Activated T-helper 1 cell treated with anti-CD3 and anti-CD28 coated beads, Interleukin-12 subunit alpha, Interleukin-12 subunit beta, Interleukin-2, Interleukin-4 antibody, amounts not matched to agents 30 ng/mL and 10 ng/mL and 1 ng/mL, durations not matched to agents 14 hours and 24 hours and 36 hours (primary cell): ENCODE results near the gene PPARD. TPM values are rescaled to one million over a fixed set of nuclear protein-coding genes. Genes with fewer than 3 reads are reported as not detected.
"Not testable (repeated sequence)": the region's sequence is repeated elsewhere in the genome, so short reads cannot be mapped to it uniquely, and the experiment has no call there.

Experiments
- DNase-seq: peaks from one replicate; pipeline ENCODE4 v3.0.0; 2021; ENCODE audit warnings: low spot score
- H3K27ac Mint-ChIP-seq: one replicate; pipeline ENCODE4 v1.8.0; 2021; ENCODE audit warnings: mild to moderate bottlenecking, mixed read lengths
- H3K27me3 Mint-ChIP-seq: one replicate; pipeline ENCODE4 v1.8.0; 2022; ENCODE audit warnings: mild to moderate bottlenecking, moderate library complexity, mixed read lengths; ENCODE audit not compliant: insufficient read depth
- H3K36me3 Mint-ChIP-seq: one replicate; pipeline ENCODE4 v1.8.0; 2021; ENCODE audit warnings: low read depth, mixed read lengths
- H3K4me1 Mint-ChIP-seq: one replicate; pipeline ENCODE4 v1.8.0; 2021; ENCODE audit warnings: low read depth, mixed read lengths
- H3K4me3 Mint-ChIP-seq: one replicate; pipeline ENCODE4 v1.8.0; 2021; ENCODE audit warnings: mild to moderate bottlenecking, moderate library complexity, mixed read lengths
- H3K9me3 Mint-ChIP-seq: one replicate; pipeline ENCODE4 v1.8.0; 2021; ENCODE audit warnings: mixed read lengths
- intact Hi-C: fragments of 100-400 bp; cut with micrococcal nuclease; formaldehyde crosslinking; loops from one replicate; pipeline ENCODE4 v1.15.1; 2024
- total RNA-seq: library from RNA; stranded (reverse); gene quantifications from 2 replicates; pipeline ENCODE4 v1.2.3, GENCODE V29; 2022

Gene PPARD
- total RNA-seq, 1 donor from 2014 or later, result 17.4 TPM

- peaks cover 37% of the 10 kb centered on the region for H3K4me1 Mint-ChIP-seq
- no peaks in the 10 kb centered on the region for H3K27me3 Mint-ChIP-seq
- H3K4me3 Mint-ChIP-seq, result no peak overlapping the region
- peaks cover 73% of the 10 kb centered on the region for H3K36me3 Mint-ChIP-seq
- no peak overlapping the region for H3K27ac Mint-ChIP-seq
- intact Hi-C loops, result no loop called here
- no peak for DNase-seq
- no peaks in the 10 kb centered on the region for H3K9me3 Mint-ChIP-seq
These were observed 23.9 kb upstream of the PPARD start for GRCh38 chr6:35318196-35319171.

GRCh38 chr6:35319346-35320030 is 22.9 kb upstream of the PPARD start:
- H3K36me3 Mint-ChIP-seq, result peaks cover 68% of the 10 kb centered on the region
- no peak for DNase-seq
- peak overlapping the region; percentile 21 for H3K27ac Mint-ChIP-seq
- no peaks in the 10 kb centered on the region for H3K9me3 Mint-ChIP-seq
- no peaks in the 10 kb centered on the region for H3K27me3 Mint-ChIP-seq
- no peak overlapping the region for H3K4me3 Mint-ChIP-seq
- intact Hi-C loops, result no loop called here
- peaks cover 27% of the 10 kb centered on the region for H3K4me1 Mint-ChIP-seq

- intact Hi-C loops, result no loop called here
These were observed 22.3 kb upstream of the PPARD start for GRCh38 chr6:35320031-35320410.

GRCh38 chr6:35321091-35321490 is 21.3 kb upstream of the PPARD start:
- intact Hi-C loops, result no loop called here

More at GRCh38 chr6:35320031-35320410, 22.3 kb upstream of the PPARD start:
- Mint-ChIP-seq H3K36me3 (peaks cover 68% of the 10 kb centered on the region), H3K4me1 (peaks cover 22% of the 10 kb centered on the region), H3K27me3 (no peaks in the 10 kb centered on the region), H3K4me3 (no peak overlapping the region), H3K27ac (no peak overlapping the region), H3K9me3 (no peaks in the 10 kb centered on the region)
- no peak for DNase-seq

GRCh38 chr6:35327349-35328027 is 14.9 kb upstream of the PPARD start:
- H3K4me3 Mint-ChIP-seq, result no peak overlapping the region
- peaks cover 29% of the 10 kb centered on the region for H3K36me3 Mint-ChIP-seq
- peaks cover 16% of the 10 kb centered on the region for H3K4me1 Mint-ChIP-seq
- H3K27ac Mint-ChIP-seq, result peak overlapping the region; percentile 27
- no peaks in the 10 kb centered on the region for H3K9me3 Mint-ChIP-seq
- DNase-seq, result peak; percentile 59
- intact Hi-C loops, result loop anchor here (1.0 kb wide), 2 partner anchors 30 to 122 kb away; partner anchors contain the start of gene DEF6
- no peaks in the 10 kb centered on the region for H3K27me3 Mint-ChIP-seq

More at GRCh38 chr6:35321091-35321490, 21.3 kb upstream of the PPARD start:
- Mint-ChIP-seq H3K27ac (no peak overlapping the region), H3K4me3 (no peak overlapping the region), H3K4me1 (peaks cover 14% of the 10 kb centered on the region), H3K36me3 (peaks cover 65% of the 10 kb centered on the region), H3K27me3 (no peaks in the 10 kb centered on the region), H3K9me3 (no peaks in the 10 kb centered on the region)
- no peak for DNase-seq

- Mint-ChIP-seq H3K36me3 (peaks cover 25% of the 10 kb centered on the region), H3K4me1 (peaks cover 16% of the 10 kb centered on the region), H3K27me3 (no peaks in the 10 kb centered on the region), H3K27ac (peak overlapping the region; percentile 15), H3K9me3 (no peaks in the 10 kb centered on the region), H3K4me3 (no peak overlapping the region)
- intact Hi-C loops, result no loop called here
- DNase-seq, result no peak
These were observed 14.1 kb upstream of the PPARD start for GRCh38 chr6:35328108-35328723.

- H3K9me3 Mint-ChIP-seq, H3K27me3 Mint-ChIP-seq, H3K27ac Mint-ChIP-seq, DNase-seq, intact Hi-C loops, H3K4me3 Mint-ChIP-seq: not testable (repeated sequence)
- Mint-ChIP-seq H3K36me3 (peaks cover 26% of the 10 kb centered on the region), H3K4me1 (peaks cover 16% of the 10 kb centered on the region)
These were observed 13.4 kb upstream of the PPARD start for GRCh38 chr6:35328965-35329364.

- intact Hi-C loops, result no loop called here
- no peak overlapping the region for H3K4me3 Mint-ChIP-seq
- peaks cover 21% of the 10 kb centered on the region for H3K4me1 Mint-ChIP-seq
- peaks cover 12% of the 10 kb centered on the region for H3K9me3 Mint-ChIP-seq
- H3K27me3 Mint-ChIP-seq, result peaks cover 3% of the 10 kb centered on the region
- H3K27ac Mint-ChIP-seq, result no peak overlapping the region
- H3K36me3 Mint-ChIP-seq, result peaks cover 20% of the 10 kb centered on the region
- no peak for DNase-seq
These were observed 11.7 kb upstream of the PPARD start for GRCh38 chr6:35330541-35331119.

GRCh38 chr6:35332074-35332887 is 10.1 kb upstream of the PPARD start:
- H3K27me3 Mint-ChIP-seq, intact Hi-C loops, H3K4me3 Mint-ChIP-seq, H3K27ac Mint-ChIP-seq: not testable (repeated sequence)
- peaks cover 21% of the 10 kb centered on the region for H3K36me3 Mint-ChIP-seq
- peak; percentile 24 for DNase-seq
- H3K9me3 Mint-ChIP-seq, result peaks cover 14% of the 10 kb centered on the region
- H3K4me1 Mint-ChIP-seq, result peaks cover 19% of the 10 kb centered on the region

GRCh38 chr6:35341557-35341956 is 801 bp upstream of the PPARD start:
- H3K4me3 Mint-ChIP-seq, result no peak overlapping the region
- DNase-seq, result no peak
- H3K36me3 Mint-ChIP-seq, result peaks cover 26% of the 10 kb centered on the region
- intact Hi-C loops, result loop anchor here (5.0 kb wide), 1 partner anchor 211 kb away; no protein-coding TSS in a partner anchor
- H3K9me3 Mint-ChIP-seq, result no peaks in the 10 kb centered on the region
- H3K27me3 Mint-ChIP-seq, result peaks cover 2% of the 10 kb centered on the region
- H3K4me1 Mint-ChIP-seq, result peaks cover 38% of the 10 kb centered on the region
- no peak overlapping the region for H3K27ac Mint-ChIP-seq

GRCh38 chr6:35343092-35343834 is 905 bp downstream of the PPARD start:
- intact Hi-C loops, result loop anchor here (5.0 kb wide), 1 partner anchor 209 kb away; no protein-coding TSS in a partner anchor
- peak overlapping the region; percentile 93 for H3K4me3 Mint-ChIP-seq
- peak overlapping the region; percentile 84 for H3K27ac Mint-ChIP-seq
- no peak for DNase-seq
- H3K27me3 Mint-ChIP-seq, result no peaks in the 10 kb centered on the region
- H3K36me3 Mint-ChIP-seq, result peaks cover 31% of the 10 kb centered on the region
- no peaks in the 10 kb centered on the region for H3K9me3 Mint-ChIP-seq
- peaks cover 38% of the 10 kb centered on the region for H3K4me1 Mint-ChIP-seq
